Spleen (tissue), 11 donors: ENCODE data around the gene AURKAIP1. TPM values are rescaled to one million over a fixed set of nuclear protein-coding genes. Genes with fewer than 3 reads are reported as not detected.

ENCODE experiments used
- DNase-seq: peaks from one replicate; pipeline ENCODE4 v3.0.0-alpha.2; 2020
- H3K27ac ChIP-seq, 8 donors: fragments of 200-600 bp; sonication (generic) in 7 of 8; 1 replicate in 4 of 8; 2 replicates in 4 of 8; pipeline versions ENCODE4 v1.5.0 to v1.8.0; 2016 to 2021; ENCODE audit warnings: inconsistent platforms in 4 of 8, mild to moderate bottlenecking in 4 of 8, moderate library complexity in 1 of 8
- H3K27me3 ChIP-seq, 7 donors: fragments of 200-600 bp; sonication (generic) in 6 of 7; replicated peaks in 1 of 7; 1 replicate in 4 of 7; 2 replicates in 3 of 7; pipeline versions ENCODE4 v1.5.0 to v1.8.0; 2016 to 2021; ENCODE audit warnings: inconsistent platforms in 3 of 7, mild to moderate bottlenecking in 1 of 7
- H3K36me3 ChIP-seq, 6 donors: fragments of 200-600 bp; sonication (generic) in 5 of 6; 1 replicate in 4 of 6; 2 replicates in 2 of 6; pipeline versions ENCODE4 v1.5.0 to v1.8.0; 2016 to 2021; ENCODE audit warnings: inconsistent platforms in 2 of 6
- H3K4me1 ChIP-seq, 6 donors: fragments of 200-600 bp; sonication (generic) in 5 of 6; 1 replicate in 3 of 6; 2 replicates in 3 of 6; pipeline versions ENCODE4 v1.5.0 to v1.8.0; 2016 to 2021; ENCODE audit warnings: inconsistent platforms in 3 of 6
- H3K4me3 ChIP-seq, 8 donors: fragments of 200-600 bp; sonication (generic) in 7 of 8; 1 replicate in 4 of 8; 2 replicates in 4 of 8; pipeline versions ENCODE4 v1.5.0 to v1.8.0; 2016 to 2021; ENCODE audit warnings: inconsistent platforms in 4 of 8, mild to moderate bottlenecking in 4 of 8, moderate library complexity in 2 of 8
- H3K9me3 ChIP-seq, 8 donors: fragments of 200-600 bp; sonication (generic) in 7 of 8; 1 replicate in 4 of 8; 2 replicates in 4 of 8; pipeline versions ENCODE4 v1.5.0 to v1.8.0; 2016 to 2021; ENCODE audit warnings: inconsistent platforms in 4 of 8
- CTCF ChIP-seq, 11 experiments: fragments of 200-600 bp in 7 of 11; fragments of 450-650 bp in 4 of 11; sonication (generic) in 4 of 11; IDR thresholded peaks in 8 of 11; conservative IDR thresholded peaks in 3 of 11; 1 replicate in 7 of 11; 2 replicates in 4 of 11; pipeline versions ENCODE4 v1.4.0 to v1.8.0; 2016 to 2021; ENCODE audit warnings: antibody characterized with exemption in 11 of 11, inconsistent platforms in 4 of 11, mild to moderate bottlenecking in 1 of 11
- POLR2A ChIP-seq, 3 donors: fragments of 450-650 bp; IDR thresholded peaks; one replicate each; pipeline ENCODE4 v1.5.1; 2017; ENCODE audit warnings: antibody characterized with exemption in 3 of 3, mild to moderate bottlenecking in 1 of 3
- POLR2AphosphoS5 ChIP-seq, 3 donors: sonication (generic); formaldehyde crosslinking; IDR thresholded peaks; one replicate each; pipeline ENCODE4 v1.5.1; 2017; ENCODE audit warnings: antibody characterized with exemption in 3 of 3
- WGBS, 5 donors: extraction: QIAGEN DNeasy Blood & Tissue Kit in 3 of 5; methylation state at CpG; one replicate each; pipeline versions ENCODE4 v1.1.5 to v1.1.7; 2013 to 2018; 5-methylcytosine and 5-hydroxymethylcytosine counted together
- intact Hi-C: fragments of 100-400 bp; cut with DNase I; formaldehyde crosslinking; loops from one replicate; pipeline ENCODE4 v1.15.0; 2023; ENCODE audit warnings: low total_unique reads
- polyA plus RNA-seq, 3 donors: library from polyadenylated mRNA; stranded (reverse); fragments of 200-250 nt; gene quantifications; one replicate each; pipeline ENCODE4 v1.2.1, GENCODE V29; 2013
- total RNA-seq, 7 donors: library from RNA; depleted of rRNA in 3 of 7; stranded (reverse); fragments of >200 nt in 3 of 7; fragmentation: NEBNext Ultra II Directional in 4 of 7; extraction: Animal tissue kit (Norgen Biotek cat#: 25700) in 4 of 7; gene quantifications; one replicate each; pipeline versions ENCODE4 v1.1.0 to v1.2.1, GENCODE V29; 2016 to 2021
- donor health status: healthy with polysubstance abuse.
- donor health status: DM: no; HTN: no; CAD: no; lungs with moderate emphysema.
- donor health status: DM: no; HTN: no; CAD: no.
- donor health status: Bipolar disorder and iron deficiency.
- donor health status: healthy.
- donor health status: DM: no; HTN: no; CAD: no.
- donor health status: DM: yes; HTN: yes; CAD: no.

Gene AURKAIP1
- total and polyA plus RNA-seq, 10 donors, result 61.3 to 174 (median 80.0) TPM

GRCh38 chr1:1420654-1421141, 45.7 kb upstream of the AURKAIP1 start:
- peak overlapping the region in 4 of 8 donors; percentile 13 to 60 (median 28) for H3K4me3 ChIP-seq

GRCh38 chr1:1419813-1420653, 45.0 kb upstream of the AURKAIP1 start:
- Histone ChIP-seq H3K4me3 (peak overlapping the region in 5 of 8 donors; percentile 13 to 60 (median 23)), H3K9me3 (no peaks in the 10 kb centered on the region), H3K4me1 (peaks cover 0 to 17% (median 6%) of the 10 kb centered on the region in 6 donors), H3K36me3 (no peaks in the 10 kb centered on the region), H3K27me3 (peaks cover 0 to 53% (median 14%) of the 10 kb centered on the region in 7 donors), H3K27ac (peak overlapping the region in 2 of 8 donors; percentile 51 to 52)
- intact Hi-C loops, result no loop called here
- DNase-seq, result peak; percentile 64
- WGBS, 5 donors, result 5 to 93% (median 17%) methylated on average over 3 to 112 of the region's 112 CpGs
- TF ChIP-seq POLR2AphosphoS5 (IDR thresholded peaks at IDR 0.05) (no peak), POLR2A (IDR thresholded peaks at IDR 0.05) (no peak), CTCF (IDR thresholded peaks at IDR 0.05 in 8 of 11, conservative IDR thresholded peaks at IDR 0.05 in 3 of 11) (no peak)

More at GRCh38 chr1:1420654-1421141, 45.7 kb upstream of the AURKAIP1 start:
- WGBS, 5 donors, result 67 to 88% (median 82%) methylated on average over 4 to 12 of the region's 12 CpGs
- TF ChIP-seq POLR2AphosphoS5 (IDR thresholded peaks at IDR 0.05) (no peak), POLR2A (IDR thresholded peaks at IDR 0.05) (no peak), CTCF (IDR thresholded peaks at IDR 0.05 in 8 of 11, conservative IDR thresholded peaks at IDR 0.05 in 3 of 11) (no peak)
- DNase-seq, result no peak
- Histone ChIP-seq H3K4me1 (peaks cover 0 to 17% (median 6%) of the 10 kb centered on the region in 6 donors), H3K9me3 (no peaks in the 10 kb centered on the region), H3K27me3 (peaks cover 0 to 59% (median 18%) of the 10 kb centered on the region in 7 donors), H3K27ac (no peak overlapping the region), H3K36me3 (no peaks in the 10 kb centered on the region)
- intact Hi-C loops, result no loop called here

GRCh38 chr1:1419363-1419812, 44.4 kb upstream of the AURKAIP1 start:
- 76 to 93% (median 90%) methylated on average over 7 to 21 of the region's 21 CpGs for WGBS, 5 donors
- TF ChIP-seq POLR2A (IDR thresholded peaks at IDR 0.05) (no peak), POLR2AphosphoS5 (IDR thresholded peaks at IDR 0.05) (no peak), CTCF (IDR thresholded peaks at IDR 0.05 in 8 of 11, conservative IDR thresholded peaks at IDR 0.05 in 3 of 11) (no peak)
- H3K27ac ChIP-seq, result peak overlapping the region in 2 of 8 donors; percentile 51 to 52
- H3K9me3 ChIP-seq, result no peaks in the 10 kb centered on the region
- peaks cover 0 to 46% (median 14%) of the 10 kb centered on the region in 7 donors for H3K27me3 ChIP-seq
- intact Hi-C loops, result no loop called here
- no peaks in the 10 kb centered on the region for H3K36me3 ChIP-seq
- H3K4me1 ChIP-seq, result peaks cover 0 to 17% (median 6%) of the 10 kb centered on the region in 6 donors
- peak overlapping the region in 4 of 8 donors; percentile 13 to 60 (median 32) for H3K4me3 ChIP-seq
- DNase-seq, result no peak
